H9 (cell line): ENCODE measurements around the gene UBE2Q1. TPM values are rescaled to one million over a fixed set of nuclear protein-coding genes. Genes with fewer than 3 reads are reported as not detected.

Experiments
- DNase-seq: peaks from one replicate; pipeline ENCODE4 v3.0.0-alpha.2; 2017
- H2AFZ ChIP-seq: one replicate; pipeline ENCODE4 v1.6.1; 2013; ENCODE audit warnings: mild to moderate bottlenecking, low read length, control low read depth, moderate library complexity
- H2AK5ac ChIP-seq: 2 replicates; pipeline ENCODE4 v1.6.1; 2013; ENCODE audit warnings: low read length, control low read depth, mixed read lengths; ENCODE audit not compliant: insufficient read length
- H2BK120ac ChIP-seq: one replicate; pipeline ENCODE4 v1.6.1; 2013; ENCODE audit warnings: low read depth, mild to moderate bottlenecking, low read length, control low read depth, inconsistent platforms; ENCODE audit not compliant: poor library complexity, severe bottlenecking
- H2BK12ac ChIP-seq: 2 replicates; pipeline ENCODE4 v1.6.1; 2013; ENCODE audit warnings: low read length, control low read depth, mixed read lengths, low read depth; ENCODE audit not compliant: insufficient read length
- H2BK15ac ChIP-seq: 2 replicates; pipeline ENCODE4 v1.6.1; 2013; ENCODE audit warnings: low read depth, low read length, control low read depth
- H2BK20ac ChIP-seq: one replicate; pipeline ENCODE4 v1.6.1; 2013; ENCODE audit warnings: low read depth, mild to moderate bottlenecking, low read length, control low read depth, inconsistent platforms; ENCODE audit not compliant: poor library complexity, severe bottlenecking
- H2BK5ac ChIP-seq: 2 replicates; pipeline ENCODE4 v1.6.1; 2013; ENCODE audit warnings: low read length, control low read depth, mixed read lengths; ENCODE audit not compliant: insufficient read length
- H3K14ac ChIP-seq: 2 replicates; pipeline ENCODE4 v1.6.1; 2013; ENCODE audit warnings: low read length, control low read depth; ENCODE audit not compliant: insufficient read depth
- H3K18ac ChIP-seq: 2 replicates; pipeline ENCODE4 v1.6.1; 2013; ENCODE audit warnings: low read depth, mild to moderate bottlenecking, mixed read lengths, low read length, control low read depth; ENCODE audit not compliant: insufficient read length
- H3K23ac ChIP-seq: 2 replicates; pipeline ENCODE4 v1.6.1; 2013; ENCODE audit warnings: low read length, control low read depth, mixed read lengths, low read depth; ENCODE audit not compliant: insufficient read length
- H3K23me2 ChIP-seq: 2 replicates; pipeline ENCODE4 v1.6.1; 2013; ENCODE audit warnings: low read depth, mild to moderate bottlenecking, mixed read lengths, low read length, control low read depth; ENCODE audit not compliant: insufficient read length, poor library complexity, severe bottlenecking
- H3K27ac ChIP-seq: 2 replicates; pipeline ENCODE4 v1.5.1; 2013; ENCODE audit warnings: low read length, control low read depth, mixed read lengths, low read depth; ENCODE audit not compliant: insufficient read length
- H3K27me3 ChIP-seq: 2 replicates; pipeline ENCODE4 v1.6.1; 2013; ENCODE audit warnings: low read length, control low read depth, inconsistent platforms; ENCODE audit not compliant: insufficient read depth
- H3K4ac ChIP-seq: 2 replicates; pipeline ENCODE4 v1.6.1; 2013; ENCODE audit warnings: low read depth, mild to moderate bottlenecking, control low read depth, inconsistent platforms, low read length, moderate library complexity
- H3K4me1 ChIP-seq: 2 replicates; pipeline ENCODE4 v1.6.1; 2013; ENCODE audit warnings: low read length, control low read depth, inconsistent platforms; ENCODE audit not compliant: insufficient read depth
- H3K4me2 ChIP-seq: 2 replicates; pipeline ENCODE4 v1.6.1; 2013; ENCODE audit warnings: low read length, control low read depth, mixed read lengths; ENCODE audit not compliant: insufficient read length, insufficient read depth
- H3K56ac ChIP-seq: 2 replicates; pipeline ENCODE4 v1.6.1; 2013; ENCODE audit warnings: low read depth, mild to moderate bottlenecking, mixed read lengths, low read length, control low read depth; ENCODE audit not compliant: insufficient read length
- H3K79me1 ChIP-seq: 2 replicates; pipeline ENCODE4 v1.6.1; 2013; ENCODE audit warnings: low read depth, mild to moderate bottlenecking, moderate library complexity, low read length, control low read depth, inconsistent platforms; ENCODE audit not compliant: insufficient read depth, poor library complexity, severe bottlenecking
- H3K79me2 ChIP-seq: 2 replicates; pipeline ENCODE4 v1.6.1; 2013; ENCODE audit warnings: low read length, control low read depth, inconsistent platforms; ENCODE audit not compliant: insufficient read depth
- H3K9ac ChIP-seq: 2 replicates; pipeline ENCODE4 v1.6.1; 2013; ENCODE audit warnings: low read length, control low read depth, mixed read lengths; ENCODE audit not compliant: insufficient read length; ENCODE audit errors: extremely low read depth
- H3K9me3 ChIP-seq: one replicate; pipeline ENCODE4 v1.6.1; 2013; ENCODE audit warnings: low read depth, low read length, inconsistent platforms; ENCODE audit not compliant: control insufficient read depth
- H3T11ph ChIP-seq: one replicate; pipeline ENCODE4 v1.6.1; 2013; ENCODE audit warnings: mild to moderate bottlenecking, low read length, control low read depth, inconsistent platforms
- H4K20me1 ChIP-seq: one replicate; pipeline ENCODE4 v1.6.1; 2013; ENCODE audit not compliant: control insufficient read depth, insufficient read length, insufficient read depth
- H4K5ac ChIP-seq: 2 replicates; pipeline ENCODE4 v1.6.1; 2013; ENCODE audit warnings: low read depth, mild to moderate bottlenecking, mixed read lengths, low read length, control low read depth; ENCODE audit not compliant: insufficient read length
- H4K8ac ChIP-seq: replicated peaks from 2 replicates; pipeline ENCODE4 v1.6.1; 2013; ENCODE audit warnings: low read length, control low read depth, mixed read lengths, low read depth; ENCODE audit not compliant: insufficient read length
- H4K91ac ChIP-seq: 2 replicates; pipeline ENCODE4 v1.6.1; 2013; ENCODE audit warnings: low read depth, mild to moderate bottlenecking, moderate library complexity, mixed read lengths, low read length, control low read depth; ENCODE audit not compliant: insufficient read length
- H3K27ac Mint-ChIP-seq, 3 experiments: 2 replicates in 2 of 3; 3 replicates in 1 of 3; pipeline ENCODE4 v1.8.0; 2020 to 2021; ENCODE audit warnings: mixed read lengths in 3 of 3, mild to moderate bottlenecking in 1 of 3, moderate library complexity in 1 of 3
- H3K27me3 Mint-ChIP-seq: 2 replicates; pipeline ENCODE4 v1.8.0; 2021; ENCODE audit warnings: low read depth, mild to moderate bottlenecking, moderate library complexity, mixed read lengths
- H3K36me3 Mint-ChIP-seq, 3 experiments: 2 replicates in 2 of 3; 3 replicates in 1 of 3; pipeline ENCODE4 v1.8.0; 2020 to 2021; ENCODE audit warnings: low read depth in 3 of 3, mixed read lengths in 3 of 3; ENCODE audit not compliant: insufficient read depth in 1 of 3
- H3K4me1 Mint-ChIP-seq, 2 experiments: 2 replicates each; pipeline ENCODE4 v1.8.0; 2020; ENCODE audit warnings: mixed read lengths in 2 of 2
- H3K4me3 Mint-ChIP-seq, 2 experiments: 2 replicates in 1 of 2; 3 replicates in 1 of 2; pipeline ENCODE4 v1.8.0; 2020 to 2021; ENCODE audit warnings: mild to moderate bottlenecking in 2 of 2, mixed read lengths in 2 of 2, moderate library complexity in 1 of 2
- H3K9me3 Mint-ChIP-seq, 2 experiments: 2 replicates in 1 of 2; 3 replicates in 1 of 2; pipeline ENCODE4 v1.8.0; 2020; ENCODE audit warnings: mild to moderate bottlenecking in 2 of 2, mixed read lengths in 2 of 2, moderate library complexity in 1 of 2
- CTCF ChIP-seq: fragments of 200-600 bp; sonication (generic); conservative IDR thresholded peaks from 3 replicates; pipeline ENCODE4 v1.8.0; 2021; ENCODE audit warnings: antibody characterized with exemption, mild to moderate bottlenecking
- WGBS: extraction: QIAGEN DNeasy Blood & Tissue Kit; methylation state at CpG from one replicate; pipeline ENCODE4 v1.1.7; 2013; ENCODE audit warnings: missing lambda C conversion rate, low lambda C conversion rate, mixed read lengths; ENCODE audit not compliant: insufficient read length; ENCODE audit errors: extremely low coverage; 5-methylcytosine and 5-hydroxymethylcytosine counted together
- total RNA-seq: library from RNA; stranded (reverse); gene quantifications from 2 replicates; pipeline ENCODE4 v1.2.1, GENCODE V29; 2021

The UBE2Q1 gene
- total RNA-seq, 1 experiment from 2014 or later, result 108 TPM

- DNase-seq, result peak; percentile 96
- Histone ChIP-seq H3K14ac (no peak within 1 kb of the TSS), H4K8ac (no peak within 1 kb of the TSS), H4K5ac (no peak within 1 kb of the TSS), H2BK15ac (no peak within 1 kb of the TSS), H3K9me3 (no peaks in the 10 kb centered on the region), H3K4me2 (peak within 1 kb of the TSS; percentile 48), H3K4me1 (no peaks in the 10 kb centered on the region; the same call in 1 of the 2 replicates), H4K20me1 (no peaks in the 10 kb centered on the region), H3K4ac (no peak within 1 kb of the TSS), H2BK120ac (no peak within 1 kb of the TSS), H4K91ac (no peak within 1 kb of the TSS), H3K9ac (peak within 1 kb of the TSS; percentile 15), H3K27ac (no peak within 1 kb of the TSS), H3K79me2 (no peaks in the 10 kb centered on the region), H3K18ac (no peak within 1 kb of the TSS), H2AK5ac (no peak within 1 kb of the TSS), H3K23me2 (peaks cover 11% of the 10 kb centered on the region), H3K23ac (no peak within 1 kb of the TSS), H3T11ph (no peak within 1 kb of the TSS), H3K27me3 (no peaks in the 10 kb centered on the region), H2AFZ (no peak within 1 kb of the TSS), H3K79me1 (no peaks in the 10 kb centered on the region), H2BK20ac (no peak within 1 kb of the TSS), H3K56ac (no peak within 1 kb of the TSS), H2BK12ac (no peak within 1 kb of the TSS), H2BK5ac (no peak within 1 kb of the TSS)
- no CpG with 5 or more reads among the region's 53 CpGs for WGBS
- Mint-ChIP-seq H3K9me3 (no peaks in the 10 kb centered on the region), H3K36me3 (peaks cover 0 to 5% (median 3%) of the 10 kb centered on the region in 3 experiments; a peak in 4 of 7 replicates), H3K4me3 (peak within 1 kb of the TSS; percentile 85 to 94), H3K4me1 (peaks cover 23 to 26% of the 10 kb centered on the region in 2 experiments), H3K27me3 (peaks cover 8% of the 10 kb centered on the region), H3K27ac (peak within 1 kb of the TSS; percentile 96 to 98 (median 96); a peak in 6 of 7 replicates)
- TF ChIP-seq CTCF, result no peak
Observed at GRCh38 chr1:154567386-154568156, 9.1 kb upstream of the UBE2Q1 start, which contains the start of gene CHRNB2. Gene CHRNB2, plus strand, starts transcription at chr1:154567778. Its CDS starts 267 bp downstream, at chr1:154568045.
